SU-DHL-6 (cell line): ENCODE measurements around the gene MAPK6.

Experiments
- CTCF ChIP-seq: fragments of 200-600 bp; sonication (generic); IDR thresholded peaks from one replicate; pipeline ENCODE4 v1.5.1; 2017; ENCODE audit warnings: antibody characterized with exemption, mild to moderate bottlenecking, low read length, moderate library complexity; ENCODE audit not compliant: insufficient read depth, poor library complexity, severe bottlenecking
- EZH2phosphoT487 ChIP-seq: fragments of 200-600 bp; sonication (generic), shearing (Covaris generic); conservative IDR thresholded peaks from 2 replicates; pipeline ENCODE4 v1.6.1; 2018; ENCODE audit warnings: mild to moderate bottlenecking, antibody characterized with exemption, low read length, moderate library complexity, mixed read lengths

GRCh38 chr15:52003710-52004109, 15.3 kb upstream of the MAPK6 start:
- no peak for TF ChIP-seq CTCF
- TF ChIP-seq EZH2phosphoT487 = no peak
